Endothelial cell of hepatic sinusoid (primary cell): Measurements from ENCODE around the gene HMGN1.

Experiments used
- in situ Hi-C: cut with HindIII; loops from 2 replicates; pipeline ENCODE4 v1.10.0; 2017; ENCODE audit warnings: low sequenced_read_pairs

HMGN1 gene

GRCh38 chr21:39336457-39337008 is 12.4 kb downstream of the HMGN1 start:
- in situ Hi-C loops, result no loop called here

- in situ Hi-C loops, result no loop called here
Observed at GRCh38 chr21:39334611-39335010, 14.3 kb downstream of the HMGN1 start.

- in situ Hi-C loops, result no loop called here
Observed at GRCh38 chr21:39332175-39332574, 16.7 kb downstream of the HMGN1 start.

GRCh38 chr21:39330001-39330400 is 18.9 kb downstream of the HMGN1 start:
- in situ Hi-C loops, result no loop called here

- in situ Hi-C loops, result no loop called here
Observed at GRCh38 chr21:39327727-39328126, 21.2 kb downstream of the HMGN1 start.

- in situ Hi-C loops, result no loop called here
Observed at GRCh38 chr21:39326607-39327307, 22.1 kb downstream of the HMGN1 start.

- in situ Hi-C loops, result no loop called here
Observed at GRCh38 chr21:39325458-39325857, 23.4 kb downstream of the HMGN1 start.

- in situ Hi-C loops, result no loop called here
Observed at GRCh38 chr21:39321424-39321823, 27.5 kb downstream of the HMGN1 start.

- in situ Hi-C loops, result no loop called here
Observed at GRCh38 chr21:39319814-39320332, 29.0 kb downstream of the HMGN1 start.

GRCh38 chr21:39319251-39319756 is 29.6 kb downstream of the HMGN1 start:
- in situ Hi-C loops, result no loop called here

- in situ Hi-C loops, result no loop called here
Observed at GRCh38 chr21:39318091-39318959, 30.6 kb downstream of the HMGN1 start.

GRCh38 chr21:39317134-39318090 is 31.5 kb downstream of the HMGN1 start:
- in situ Hi-C loops, result no loop called here

- in situ Hi-C loops, result no loop called here
Observed at GRCh38 chr21:39316729-39317128, 32.2 kb downstream of the HMGN1 start.

GRCh38 chr21:39315603-39316445 is 33.1 kb downstream of the HMGN1 start:
- in situ Hi-C loops, result no loop called here

- in situ Hi-C loops, result no loop called here
Observed at GRCh38 chr21:39314143-39315027, 34.5 kb downstream of the HMGN1 start.

GRCh38 chr21:39313571-39314142 is 35.2 kb downstream of the HMGN1 start, which contains the start of gene BRWD1:
TSS of gene BRWD1 (minus strand) at chr21:39313632. CDS start at chr21:39313491, 141 bp downstream.
- in situ Hi-C loops, result no loop called here

- in situ Hi-C loops, result no loop called here
Observed at GRCh38 chr21:39313042-39313570, 35.8 kb downstream of the HMGN1 start.
